Suprapubic skin (tissue), 4 donors: ENCODE results near the gene TEX48. TPM values are rescaled to one million over a fixed set of nuclear protein-coding genes. Genes with fewer than 3 reads are reported as not detected.
A peak's percentile ranks its signal among the peaks of the same experiment; 100 is the strongest.

ENCODE experiments used
- DNase-seq, 2 donors: peaks; one replicate each; pipeline ENCODE4 v3.0.0-alpha.2; 2019; ENCODE audit warnings: low spot score in 2 of 2
- H3K27ac ChIP-seq: fragments of 200-600 bp; sonication (generic); one replicate; pipeline ENCODE4 v1.5.1; 2019
- H3K27me3 ChIP-seq: fragments of 200-600 bp; sonication (generic); one replicate; pipeline ENCODE4 v1.5.1; 2019
- H3K36me3 ChIP-seq: fragments of 200-600 bp; sonication (generic); one replicate; pipeline ENCODE4 v1.5.1; 2019
- H3K4me1 ChIP-seq: fragments of 200-600 bp; sonication (generic); one replicate; pipeline ENCODE4 v1.5.1; 2019
- H3K4me3 ChIP-seq: fragments of 200-600 bp; sonication (generic); one replicate; pipeline ENCODE4 v1.5.1; 2019; ENCODE audit warnings: mild to moderate bottlenecking
- H3K9me3 ChIP-seq: fragments of 200-600 bp; sonication (generic); one replicate; pipeline ENCODE4 v1.5.1; 2019
- EP300 ChIP-seq: sonication (generic); formaldehyde crosslinking; IDR thresholded peaks from one replicate; pipeline ENCODE4 v1.6.1; 2017; ENCODE audit warnings: antibody characterized with exemption
- POLR2A ChIP-seq, 2 donors: fragments of 450-650 bp; IDR thresholded peaks; one replicate each; pipeline ENCODE4 v1.6.1; 2017; ENCODE audit warnings: antibody characterized with exemption in 2 of 2, mild to moderate bottlenecking in 2 of 2, moderate library complexity in 2 of 2
- POLR2AphosphoS5 ChIP-seq, 3 donors: sonication (generic); formaldehyde crosslinking; IDR thresholded peaks; one replicate each; pipeline ENCODE4 v1.6.1; 2017; ENCODE audit warnings: antibody characterized with exemption in 3 of 3
- WGBS: methylation state at CpG from one replicate; pipeline ENCODE4 v1.1.5; 2018; 5-methylcytosine and 5-hydroxymethylcytosine counted together
- total RNA-seq, 4 donors: library from RNA; depleted of rRNA; stranded (reverse); fragments of >200 nt; gene quantifications; one replicate each; pipeline ENCODE4 v1.1.0, GENCODE V29; 2016
- TF ChIP-seq, protein P1 (sequence below), 2 donors: fragments of 200-600 bp in 1 of 2; fragments of 450-650 bp in 1 of 2; sonication (generic) in 1 of 2; IDR thresholded peaks; one replicate each; pipeline ENCODE4 v1.5.1; 2016 to 2019; ENCODE audit warnings: antibody characterized with exemption in 2 of 2, mild to moderate bottlenecking in 1 of 2, moderate library complexity in 1 of 2

The TEX48 gene
- total RNA-seq, 4 donors from 2014 or later, result not detected

DNA sequence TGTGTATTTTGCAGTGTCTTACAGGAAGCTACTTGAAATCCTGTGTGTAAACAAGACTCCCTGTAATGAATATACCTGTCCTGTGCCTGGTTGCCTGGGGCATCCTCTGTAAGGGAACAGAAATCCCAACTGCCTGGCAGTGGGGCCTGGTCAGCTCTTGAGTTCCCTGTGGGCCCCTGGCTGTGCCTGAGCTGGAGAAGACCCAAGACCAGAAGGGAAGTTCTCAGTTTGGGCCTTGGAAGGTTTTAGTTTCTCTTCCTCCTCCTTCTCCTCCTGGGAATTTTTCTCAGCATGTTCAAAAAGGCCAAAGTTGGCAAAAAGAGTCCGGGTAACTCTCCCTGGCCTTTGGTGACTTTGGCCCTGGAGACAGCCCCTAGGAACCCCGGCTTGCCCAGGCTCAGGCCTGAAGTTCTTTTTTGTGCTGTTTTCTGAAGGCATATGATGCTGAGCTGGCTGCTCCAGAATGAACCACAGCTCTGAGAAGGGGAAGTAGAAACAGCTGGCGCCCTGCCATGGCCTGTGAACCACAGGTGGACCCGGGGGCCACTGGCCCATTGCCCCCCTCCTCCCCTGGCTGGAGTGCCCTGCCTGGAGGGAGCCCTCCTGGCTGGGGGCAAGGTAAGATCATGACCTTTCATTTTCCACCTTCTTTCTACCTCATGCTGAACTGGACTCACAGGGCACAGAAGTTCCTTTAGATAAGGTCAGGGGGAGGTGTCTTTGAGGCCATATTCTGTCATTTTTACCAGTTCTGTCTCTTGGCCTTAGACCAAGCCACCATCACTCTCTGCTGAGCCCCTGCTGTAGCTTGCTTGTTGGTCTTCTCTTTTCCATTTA lies 65.1 kb downstream of the TEX48 start:
- H3K9me3 ChIP-seq, result no peaks in the 10 kb centered on the region
- H3K4me3 ChIP-seq, result no peak overlapping the region
- no peak for TF ChIP-seq EP300
- no peak for TF ChIP-seq POLR2A (IDR thresholded peaks at IDR 0.05)
- TF ChIP-seq, protein P1, sequence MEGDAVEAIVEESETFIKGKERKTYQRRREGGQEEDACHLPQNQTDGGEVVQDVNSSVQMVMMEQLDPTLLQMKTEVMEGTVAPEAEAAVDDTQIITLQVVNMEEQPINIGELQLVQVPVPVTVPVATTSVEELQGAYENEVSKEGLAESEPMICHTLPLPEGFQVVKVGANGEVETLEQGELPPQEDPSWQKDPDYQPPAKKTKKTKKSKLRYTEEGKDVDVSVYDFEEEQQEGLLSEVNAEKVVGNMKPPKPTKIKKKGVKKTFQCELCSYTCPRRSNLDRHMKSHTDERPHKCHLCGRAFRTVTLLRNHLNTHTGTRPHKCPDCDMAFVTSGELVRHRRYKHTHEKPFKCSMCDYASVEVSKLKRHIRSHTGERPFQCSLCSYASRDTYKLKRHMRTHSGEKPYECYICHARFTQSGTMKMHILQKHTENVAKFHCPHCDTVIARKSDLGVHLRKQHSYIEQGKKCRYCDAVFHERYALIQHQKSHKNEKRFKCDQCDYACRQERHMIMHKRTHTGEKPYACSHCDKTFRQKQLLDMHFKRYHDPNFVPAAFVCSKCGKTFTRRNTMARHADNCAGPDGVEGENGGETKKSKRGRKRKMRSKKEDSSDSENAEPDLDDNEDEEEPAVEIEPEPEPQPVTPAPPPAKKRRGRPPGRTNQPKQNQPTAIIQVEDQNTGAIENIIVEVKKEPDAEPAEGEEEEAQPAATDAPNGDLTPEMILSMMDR (IDR thresholded peaks at IDR 0.05), result no peak
- TF ChIP-seq POLR2AphosphoS5 (IDR thresholded peaks at IDR 0.05), result no peak
- DNase-seq, result peak; percentile 82 to 83
- H3K4me1 ChIP-seq, result peaks cover 39% of the 10 kb centered on the region
- 54% methylated on average over 4 of the region's 4 CpGs for WGBS
- H3K36me3 ChIP-seq, result no peaks in the 10 kb centered on the region
- peak overlapping the region; percentile 42 for H3K27ac ChIP-seq
- H3K27me3 ChIP-seq, result no peaks in the 10 kb centered on the region

Other genes with a start within 250 kb of the TEX48 start
- 10 to 100 TPM in 3 of 4 donors, 1 to 10 TPM in 1; 7.7 to 25.9 (median 14.8) TPM for gene WHRN, start 176.7 kb downstream of the TEX48 start, total RNA-seq
- gene ATP6V1G1, start 94.4 kb downstream of the TEX48 start, total RNA-seq, result 100 to 1,000 TPM; 181 to 234 (median 209) TPM
- gene TMEM268, start 70.9 kb downstream of the TEX48 start, total RNA-seq, result 10 to 100 TPM in 2 of 4 donors, 1 to 10 TPM in 2; 3.2 to 12.3 (median 7.9) TPM
- not detected for gene TEX53, start 24.4 kb downstream of the TEX48 start, total RNA-seq
- 1 to 10 TPM in 1 of 4 donors, under 1 TPM in 3; 0.16 to 1.4 (median 0.40) TPM for gene TNFSF15, start 123.8 kb upstream of the TEX48 start, total RNA-seq
- gene TNFSF8, start 248.4 kb upstream of the TEX48 start, total RNA-seq, result 1 to 10 TPM in 3 of 4 donors, under 1 TPM in 1; 0.23 to 4.0 (median 1.4) TPM